Liver (tissue), 3 donors: ENCODE results near the gene BTBD6.

Source experiments
- CTCF ChIP-seq: fragments of 150-350 bp; IDR thresholded peaks from 2 replicates; pipeline ENCODE4 v1.5.1; 2017; ENCODE audit warnings: improper control_type of control experiment, low read depth, low read length; ENCODE audit not compliant: missing input control
- EGR1 ChIP-seq, 2 donors: IDR thresholded peaks; 2 replicates each; pipeline ENCODE4 v1.6.1; 2016 to 2018; ENCODE audit warnings: antibody characterized with exemption in 2 of 2, low read depth in 2 of 2
- FOXA1 ChIP-seq: IDR thresholded peaks from 2 replicates; pipeline ENCODE4 v1.6.1; 2016; ENCODE audit warnings: antibody characterized with exemption
- GABPA ChIP-seq, 2 donors: IDR thresholded peaks in 1 of 2; conservative IDR thresholded peaks in 1 of 2; 2 replicates each; pipeline ENCODE4 v1.6.1; 2016; ENCODE audit warnings: antibody characterized with exemption in 2 of 2, mild to moderate bottlenecking in 1 of 2, moderate library complexity in 1 of 2
- MAX ChIP-seq: IDR thresholded peaks from 2 replicates; pipeline ENCODE4 v1.6.1; 2016; ENCODE audit warnings: antibody characterized with exemption
- RAD21 ChIP-seq, 2 donors: IDR thresholded peaks; 2 replicates each; pipeline ENCODE4 v1.6.1; 2016; ENCODE audit warnings: antibody characterized with exemption in 2 of 2, mild to moderate bottlenecking in 2 of 2
- REST ChIP-seq: IDR thresholded peaks from 2 replicates; pipeline ENCODE4 v1.6.1; 2016; ENCODE audit warnings: antibody characterized with exemption, mild to moderate bottlenecking
- SP1 ChIP-seq: IDR thresholded peaks from 2 replicates; pipeline ENCODE4 v1.6.1; 2018; ENCODE audit warnings: antibody characterized with exemption, mild to moderate bottlenecking
- TAF1 ChIP-seq: conservative IDR thresholded peaks from 2 replicates; pipeline ENCODE4 v1.6.1; 2016; ENCODE audit warnings: antibody characterized with exemption, mild to moderate bottlenecking
- YY1 ChIP-seq: IDR thresholded peaks from 2 replicates; pipeline ENCODE4 v1.6.1; 2016; ENCODE audit warnings: antibody characterized with exemption, mild to moderate bottlenecking
- ZBTB33 ChIP-seq: IDR thresholded peaks from 2 replicates; pipeline ENCODE4 v1.6.1; 2016; ENCODE audit warnings: antibody characterized with exemption
- donor health status: healthy.
- donor health status: healthy.

- TF ChIP-seq SP1, result no peak
- no peak for TF ChIP-seq CTCF
- no peak for TF ChIP-seq GABPA (IDR thresholded peaks at IDR 0.05 in 1 of 2, conservative IDR thresholded peaks at IDR 0.05 in 1 of 2)
- TF ChIP-seq MAX, result no peak
- no peak for TF ChIP-seq EGR1 (IDR thresholded peaks at IDR 0.05; ENCODE audit: low read depth in 2 of 2)
- no peak for TF ChIP-seq RAD21 (IDR thresholded peaks at IDR 0.05)
- TF ChIP-seq ZBTB33, result no peak
- no peak for TF ChIP-seq TAF1
- TF ChIP-seq REST, result no peak
- no peak for TF ChIP-seq YY1
- TF ChIP-seq FOXA1, result no peak
Observed at GRCh38 chr14:105275267-105275946, 27.1 kb downstream of the BTBD6 start.
